Occipital lobe (tissue), 2 donors: ENCODE data around the gene OR5M11. TPM values are rescaled to one million over a fixed set of nuclear protein-coding genes. Genes with fewer than 3 reads are reported as not detected.
"Not testable (repeated sequence)": the region's sequence is repeated elsewhere in the genome, so short reads cannot be mapped to it uniquely, and the experiment has no call there.

Experiments used
- DNase-seq: peaks from one replicate; lab custom pipeline; 2025; lab: John Stamatoyannopoulos, UW
- total RNA-seq: library from RNA; depleted of rRNA; stranded (reverse); fragments of >200 nt; gene quantifications from one replicate; pipeline ENCODE4 v1.2.3, GENCODE V29; 2014

OR5M11 gene
- not detected for total RNA-seq

- no peak for DNase-seq
Measured at GRCh38 chr11:56543157-56543556, at the start of gene OR5M11. TSS of gene OR5M11 (minus strand) at chr11:56543257. CDS start at chr11:56543257, 0 bp downstream.

DNA sequence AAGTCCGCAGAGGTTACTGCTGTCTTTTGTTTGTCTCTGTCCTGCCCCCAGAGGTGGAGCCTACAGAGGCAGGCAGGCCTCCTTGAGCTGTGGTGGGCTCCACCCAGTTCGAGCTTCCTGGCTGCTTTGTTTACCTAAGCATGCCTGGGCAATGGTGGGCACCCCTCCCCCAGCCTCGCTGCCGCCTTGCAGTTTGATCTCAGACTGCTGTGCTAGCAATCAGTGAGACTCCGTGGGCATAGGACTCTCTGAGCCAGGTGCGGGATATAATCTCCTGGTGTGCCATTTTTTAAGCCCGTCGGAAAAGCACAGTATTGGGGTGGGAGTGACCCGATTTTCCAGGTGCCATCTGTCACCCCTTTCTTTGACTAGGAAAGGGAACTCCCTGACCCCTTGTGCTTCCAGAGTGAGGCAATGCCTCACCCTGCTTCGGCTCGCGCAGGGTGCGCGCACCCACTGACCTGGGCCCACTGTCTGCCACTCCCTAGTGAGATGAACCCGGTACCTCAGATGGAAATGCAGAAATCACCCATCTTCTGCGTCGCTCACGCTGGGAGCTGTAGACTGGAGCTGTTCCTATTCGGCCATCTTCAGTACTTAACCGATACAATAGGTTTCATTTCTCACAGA lies 49.1 kb upstream of the OR5M11 start:
- DNase-seq, result not testable (repeated sequence)

GRCh38 chr11:56577621-56578020 lies 34.6 kb upstream of the OR5M11 start, which contains the start of gene OR5M10:
TSS of gene OR5M10 (minus strand) at chr11:56577721. CDS start at chr11:56577721, 0 bp downstream.
- no peak for DNase-seq

GRCh38 chr11:56558574-56558973 lies 15.5 kb upstream of the OR5M11 start:
- DNase-seq, result no peak

DNA sequence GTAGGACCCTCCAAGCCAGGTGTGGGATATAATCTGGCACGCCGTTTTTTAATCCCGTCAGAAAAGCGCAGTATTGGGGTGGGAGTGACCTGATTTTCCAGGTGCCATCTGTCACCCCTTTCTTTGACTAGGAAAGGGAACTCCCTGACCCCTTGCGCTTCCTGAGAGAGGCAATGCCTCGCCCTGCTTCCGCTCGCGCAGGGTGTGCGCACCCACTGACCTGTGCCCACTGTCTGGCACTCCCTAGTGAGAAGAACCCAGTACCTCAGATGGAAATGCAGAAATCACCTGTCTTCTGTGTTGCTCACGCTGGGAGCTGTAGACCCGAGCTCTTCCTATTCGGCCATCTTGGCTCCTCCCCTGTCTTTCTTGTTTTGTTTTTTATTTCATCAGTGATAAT lies 11.6 kb upstream of the OR5M11 start:
- not testable (repeated sequence) for DNase-seq

DNA sequence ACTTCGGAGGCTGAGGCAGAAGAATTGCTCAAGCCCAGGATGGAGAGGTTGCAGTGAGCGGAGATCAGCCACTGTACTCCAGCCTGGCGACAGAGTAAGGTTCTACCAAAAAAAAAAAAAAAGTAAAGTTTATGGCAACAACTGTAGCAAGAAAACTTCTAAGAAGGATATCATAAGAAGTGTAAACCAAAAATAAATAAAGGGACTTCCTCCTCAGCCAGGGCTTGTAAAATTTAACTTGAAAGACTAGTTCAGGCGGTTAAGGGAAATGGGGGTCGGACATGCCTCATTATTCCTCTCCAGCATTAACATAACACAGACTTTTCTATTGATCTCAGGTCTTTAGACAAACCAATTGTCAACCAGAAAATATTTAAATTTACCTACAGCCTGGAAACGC lies 2.5 kb upstream of the OR5M11 start:
- DNase-seq, result no peak

DNA sequence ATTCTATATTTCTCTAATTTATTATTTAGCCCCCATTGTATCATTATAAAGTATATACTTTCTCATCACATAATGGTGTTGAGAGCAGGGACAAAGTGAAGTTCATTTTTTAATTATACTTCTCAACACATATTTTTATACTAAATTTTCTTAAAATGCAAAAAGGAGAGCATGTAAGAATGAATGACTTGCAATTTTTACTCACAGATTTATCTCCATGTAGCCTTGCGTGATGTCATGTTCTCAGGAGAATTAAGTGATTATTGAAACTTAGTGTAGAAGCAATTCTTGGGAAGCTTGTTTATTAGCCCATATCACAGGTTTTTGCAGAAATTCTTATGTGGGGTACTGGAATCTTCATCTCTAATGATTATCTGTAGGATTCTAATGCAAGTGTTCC lies 682 bp upstream of the OR5M11 start:
- DNase-seq, result no peak

GRCh38 chr11:56533054-56533740 lies 9.9 kb downstream of the OR5M11 start:
- no peak for DNase-seq

GRCh38 chr11:56531856-56532255 lies 11.2 kb downstream of the OR5M11 start:
- DNase-seq, result no peak

- DNase-seq, result no peak
Measured at GRCh38 chr11:56522008-56522407, 21.0 kb downstream of the OR5M11 start.

DNA sequence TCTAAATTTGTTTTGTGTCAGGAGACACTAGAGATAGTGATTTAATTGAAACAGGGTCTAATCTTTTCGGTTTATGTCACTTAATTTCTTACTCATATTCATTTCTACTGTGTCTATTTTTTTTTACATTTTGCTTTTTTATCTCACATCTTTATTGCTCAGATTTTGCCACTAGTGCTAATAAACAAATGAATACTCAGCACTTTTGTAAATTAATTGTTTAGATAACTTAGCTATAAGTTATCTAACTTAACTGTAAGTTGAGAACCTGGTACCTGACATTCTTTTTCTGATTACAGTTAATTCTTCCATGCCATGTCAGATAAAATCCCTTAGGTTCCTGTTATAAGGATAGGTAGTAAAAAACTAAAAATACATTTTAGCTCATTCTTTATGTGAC lies 29.8 kb downstream of the OR5M11 start:
- DNase-seq, result no peak

GRCh38 chr11:56509439-56509838 lies 33.6 kb downstream of the OR5M11 start:
- DNase-seq, result no peak

- no peak for DNase-seq
Measured at GRCh38 chr11:56497010-56497409, 46.0 kb downstream of the OR5M11 start.

- no peak for DNase-seq
Measured at GRCh38 chr11:56495117-56495516, 47.9 kb downstream of the OR5M11 start.

Other genes starting within 250 kb of the OR5M11 start
- not detected for gene OR8K3, start 228.1 kb downstream of the OR5M11 start, total RNA-seq
- gene OR8K1, start 197.2 kb downstream of the OR5M11 start, total RNA-seq, result not detected
- not detected for gene OR8J1, start 189.0 kb downstream of the OR5M11 start, total RNA-seq
- not detected for gene OR8U1, start 167.6 kb downstream of the OR5M11 start, total RNA-seq
- gene OR5AL1, start 130.6 kb downstream of the OR5M11 start, total RNA-seq, result not detected
- gene OR5M3, start 69.9 kb downstream of the OR5M11 start, total RNA-seq, result not detected
- not detected for gene OR5M8, start 51.9 kb downstream of the OR5M11 start, total RNA-seq
- gene OR5M10, start 34.5 kb upstream of the OR5M11 start, total RNA-seq, result not detected
- gene OR5M1, start 71.6 kb upstream of the OR5M11 start, total RNA-seq, result not detected
- gene OR5AP2, start 99.2 kb upstream of the OR5M11 start, total RNA-seq, result not detected
- gene OR5AR1, start 120.4 kb upstream of the OR5M11 start, total RNA-seq, result not detected
- not detected for gene OR9G1, start 155.8 kb upstream of the OR5M11 start, total RNA-seq
- not detected for gene OR9G4, start 205.4 kb upstream of the OR5M11 start, total RNA-seq